GM19468 (cell line): Measurements from ENCODE around the gene OR8D1.
"Not testable (repeated sequence)": the region's sequence is repeated elsewhere in the genome, so short reads cannot be mapped to it uniquely, and the experiment has no call there.

Experiments used
- ATAC-seq: cut with Tn5 transposase; IDR thresholded peaks from one replicate; pipeline ENCODE4 v1.9.1; 2021; ENCODE audit warnings: mild to moderate bottlenecking, moderate library complexity, moderate number of reproducible peaks; ENCODE audit not compliant: unreplicated experiment; ENCODE audit errors: extremely low read depth

OR8D1 gene

GRCh38 chr11:124296016-124296415 is 17.7 kb downstream of the OR8D1 start:
- ATAC-seq: no peak

- no peak for ATAC-seq
These were observed 19.1 kb downstream of the OR8D1 start for GRCh38 chr11:124294687-124295086.

GRCh38 chr11:124285610-124286344 is 28.0 kb downstream of the OR8D1 start:
- no peak for ATAC-seq

- no peak for ATAC-seq
These were observed 35.5 kb downstream of the OR8D1 start for GRCh38 chr11:124278261-124278660.

- ATAC-seq: no peak
These were observed 35.9 kb downstream of the OR8D1 start for GRCh38 chr11:124277804-124278203.

GRCh38 chr11:124277207-124277606 is 36.5 kb downstream of the OR8D1 start:
- ATAC-seq: no peak

- ATAC-seq: no peak
These were observed 37.7 kb downstream of the OR8D1 start for GRCh38 chr11:124276081-124276480.

- no peak for ATAC-seq
These were observed 39.7 kb downstream of the OR8D1 start for GRCh38 chr11:124274000-124274399.

- not testable (repeated sequence) for ATAC-seq
These were observed 42.9 kb downstream of the OR8D1 start for GRCh38 chr11:124270886-124271285.

- not testable (repeated sequence) for ATAC-seq
These were observed 48.7 kb downstream of the OR8D1 start for GRCh38 chr11:124265041-124265440.

GRCh38 chr11:124256076-124256475 is 57.7 kb downstream of the OR8D1 start, which contains the start of gene OR8G5:
Gene OR8G5, plus strand, starts transcription at chr11:124256376. Its CDS starts 8,556 bp downstream, at chr11:124264932.
- no peak for ATAC-seq
